HEK293 (cell line): ENCODE data around the gene ZNF319.

Source experiments
- CTCF ChIA-PET: fragments of 350-600 bp; formaldehyde crosslinking; extraction: SDS; loops from one replicate; lab custom pipeline; 2021; ENCODE audit warnings: antibody characterized with exemption; lab: Yijun Ruan, JAX
- POLR2A ChIA-PET: fragments of 300-600 bp; formaldehyde crosslinking; extraction: SDS; loops from one replicate; lab custom pipeline; 2020; ENCODE audit warnings: antibody characterized with exemption, inconsistent platforms; lab: Yijun Ruan, JAX
- H3K27ac ChIP-seq: fragments of 200-500 bp; sonication (Bioruptor generic); 2 replicates; pipeline ENCODE4 v1.5.1; 2014; ENCODE audit warnings: low read depth, low read length, control low read depth, inconsistent platforms; ENCODE audit errors: extremely low read depth
- H3K36me3 ChIP-seq, 2 experiments: fragments of 200-500 bp in 1 of 2; sonication (Bioruptor generic) in 1 of 2; 1 replicate in 1 of 2; 2 replicates in 1 of 2; pipeline ENCODE4 v1.5.1; 2014 to 2017; ENCODE audit warnings: inconsistent platforms in 2 of 2, low read length in 2 of 2; ENCODE audit not compliant: control insufficient read depth in 2 of 2, insufficient read depth in 1 of 2
- H3K4me1 ChIP-seq: fragments of 200-500 bp; sonication (Bioruptor generic); 2 replicates; pipeline ENCODE4 v1.5.1; 2014; ENCODE audit warnings: mild to moderate bottlenecking, low read length, inconsistent platforms; ENCODE audit not compliant: control insufficient read depth, insufficient read depth
- H3K4me3 ChIP-seq: 2 replicates; pipeline ENCODE4 v1.5.1; 2011; ENCODE audit warnings: low read depth, mild to moderate bottlenecking, control low read depth, low read length, moderate library complexity
- H3K9me3 ChIP-seq: fragments of 200-500 bp; sonication (Bioruptor generic); 2 replicates; pipeline ENCODE4 v1.5.1; 2014; ENCODE audit warnings: low read depth, low read length, inconsistent platforms; ENCODE audit not compliant: control insufficient read depth, insufficient read depth
- KLF8 ChIP-seq: fragments of 450-650 bp; formaldehyde crosslinking; IDR thresholded peaks from 2 replicates; pipeline ENCODE4 v1.5.1; 2016; ENCODE audit warnings: missing biosample characterization, missing genetic modification characterization
- REPIN1 ChIP-seq: fragments of 450-650 bp; formaldehyde crosslinking; IDR thresholded peaks from 2 replicates; pipeline ENCODE4 v1.5.1; 2017; ENCODE audit warnings: missing biosample characterization, missing genetic modification characterization, low read depth
- SP7 ChIP-seq: fragments of 450-650 bp; formaldehyde crosslinking; IDR thresholded peaks from 2 replicates; pipeline ENCODE4 v1.5.1; 2016; ENCODE audit warnings: missing biosample characterization, missing genetic modification characterization
- WT1 ChIP-seq: fragments of 450-650 bp; formaldehyde crosslinking; IDR thresholded peaks from 2 replicates; pipeline ENCODE4 v1.5.1; 2016; ENCODE audit warnings: missing biosample characterization, missing genetic modification characterization
- YY1 ChIP-seq: fragments of 450-650 bp; formaldehyde crosslinking; IDR thresholded peaks from 2 replicates; pipeline ENCODE4 v1.5.1; 2018; ENCODE audit warnings: missing biosample characterization, missing genetic modification characterization
- ZBTB49 ChIP-seq: fragments of 450-650 bp; formaldehyde crosslinking; IDR thresholded peaks from 2 replicates; pipeline ENCODE4 v1.5.1; 2016; ENCODE audit warnings: missing biosample characterization, missing genetic modification characterization, low read depth
- ZBTB7A ChIP-seq: fragments of 450-650 bp; formaldehyde crosslinking; IDR thresholded peaks from 2 replicates; pipeline ENCODE4 v1.5.1; 2016; ENCODE audit warnings: low read depth, missing biosample characterization, missing genetic modification characterization
- ZNF112 ChIP-seq: fragments of 450-650 bp; formaldehyde crosslinking; IDR thresholded peaks from 2 replicates; pipeline ENCODE4 v1.5.0; 2017; ENCODE audit warnings: missing biosample characterization, missing genetic modification characterization
- ZNF114 ChIP-seq: fragments of 450-650 bp; formaldehyde crosslinking; IDR thresholded peaks from 2 replicates; pipeline ENCODE4 v1.5.0; 2017; ENCODE audit warnings: missing biosample characterization, missing genetic modification characterization
- ZNF19 ChIP-seq: fragments of 450-650 bp; formaldehyde crosslinking; IDR thresholded peaks from 2 replicates; pipeline ENCODE4; 2016; ENCODE audit warnings: missing biosample characterization, missing genetic modification characterization, low read depth
- ZNF221 ChIP-seq: fragments of 450-650 bp; formaldehyde crosslinking; IDR thresholded peaks from 2 replicates; pipeline ENCODE4 v1.5.1; 2017; ENCODE audit warnings: missing biosample characterization, missing genetic modification characterization, borderline replicate concordance
- ZNF274 ChIP-seq, 2 experiments: fragments of 200-500 bp in 1 of 2; fragments of 450-650 bp in 1 of 2; sonication (Bioruptor generic) in 1 of 2; formaldehyde crosslinking in 1 of 2; IDR thresholded peaks; 2 replicates each; pipeline versions ENCODE4 v1.5.1 to v1.6.1; 2014 to 2016; ENCODE audit warnings: borderline replicate concordance in 1 of 2, inconsistent platforms in 1 of 2, low read length in 1 of 2, missing biosample characterization in 1 of 2, missing genetic modification characterization in 1 of 2
- ZNF350 ChIP-seq: fragments of 450-650 bp; formaldehyde crosslinking; IDR thresholded peaks from 2 replicates; pipeline ENCODE4 v1.5.0; 2017; ENCODE audit warnings: missing biosample characterization, mild to moderate bottlenecking, missing genetic modification characterization
- ZNF433 ChIP-seq: fragments of 450-650 bp; formaldehyde crosslinking; IDR thresholded peaks from 2 replicates; pipeline ENCODE4 v1.5.1; 2016; ENCODE audit warnings: missing biosample characterization, missing genetic modification characterization, low read depth
- ZNF530 ChIP-seq: fragments of 450-650 bp; formaldehyde crosslinking; IDR thresholded peaks from 2 replicates; pipeline ENCODE4 v1.5.1; 2016; ENCODE audit warnings: low read depth, missing biosample characterization, missing genetic modification characterization
- ZNF544 ChIP-seq: fragments of 450-650 bp; formaldehyde crosslinking; IDR thresholded peaks from 2 replicates; pipeline ENCODE4 v1.5.0; 2017; ENCODE audit warnings: missing biosample characterization, missing genetic modification characterization
- ZNF670 ChIP-seq: fragments of 450-650 bp; formaldehyde crosslinking; IDR thresholded peaks from 2 replicates; pipeline ENCODE4 v1.5.1; 2016; ENCODE audit warnings: missing biosample characterization, missing genetic modification characterization, low read depth
- ZNF677 ChIP-seq: fragments of 450-650 bp; IDR thresholded peaks from 2 replicates; pipeline ENCODE4 v1.5.0; 2018; ENCODE audit warnings: missing biosample characterization, mild to moderate bottlenecking, missing genetic modification characterization, moderate library complexity
- ZNF701 ChIP-seq: fragments of 450-650 bp; formaldehyde crosslinking; IDR thresholded peaks from 2 replicates; pipeline ENCODE4 v1.5.1; 2016; ENCODE audit warnings: missing biosample characterization, missing genetic modification characterization
- ZXDB ChIP-seq: fragments of 450-650 bp; formaldehyde crosslinking; IDR thresholded peaks from 2 replicates; pipeline ENCODE4 v1.5.1; 2016; ENCODE audit warnings: missing biosample characterization, missing genetic modification characterization
- TF ChIP-seq, protein P1 (sequence below): fragments of 450-650 bp; formaldehyde crosslinking; IDR thresholded peaks from 2 replicates; pipeline ENCODE4 v1.5.1; 2017; ENCODE audit warnings: missing biosample characterization, missing genetic modification characterization
- TF ChIP-seq, protein P2 (sequence below): fragments of 450-650 bp; formaldehyde crosslinking; IDR thresholded peaks from 2 replicates; pipeline ENCODE4 v1.5.1; 2016; ENCODE audit warnings: missing biosample characterization, missing genetic modification characterization

The ZNF319 gene

GRCh38 chr16:57994361-57994760, 6.1 kb downstream of the ZNF319 start:
- Histone ChIP-seq H3K27ac (no peak overlapping the region), H3K9me3 (no peaks in the 10 kb centered on the region), H3K4me1 (no peaks in the 10 kb centered on the region), H3K36me3 (peaks cover 0 to 40% of the 10 kb centered on the region in 2 experiments; a peak in 1 of 3 replicates), H3K4me3 (no peak overlapping the region)
- POLR2A ChIA-PET = interaction anchor here (1.2 kb wide), 1 partner anchor 10 kb away, joined by 4 read pairs; no protein-coding TSS in a partner anchor
- CTCF ChIA-PET = no interaction called here
- TF ChIP-seq YY1 (tag by site-specific recombination) = no peak
- no peak for TF ChIP-seq KLF8
- TF ChIP-seq ZNF350 (tag by site-specific recombination) = no peak
- no peak for TF ChIP-seq WT1 (tag by site-specific recombination)
- no peak for TF ChIP-seq ZBTB49 (tag by site-specific recombination)
- TF ChIP-seq, protein P1, sequence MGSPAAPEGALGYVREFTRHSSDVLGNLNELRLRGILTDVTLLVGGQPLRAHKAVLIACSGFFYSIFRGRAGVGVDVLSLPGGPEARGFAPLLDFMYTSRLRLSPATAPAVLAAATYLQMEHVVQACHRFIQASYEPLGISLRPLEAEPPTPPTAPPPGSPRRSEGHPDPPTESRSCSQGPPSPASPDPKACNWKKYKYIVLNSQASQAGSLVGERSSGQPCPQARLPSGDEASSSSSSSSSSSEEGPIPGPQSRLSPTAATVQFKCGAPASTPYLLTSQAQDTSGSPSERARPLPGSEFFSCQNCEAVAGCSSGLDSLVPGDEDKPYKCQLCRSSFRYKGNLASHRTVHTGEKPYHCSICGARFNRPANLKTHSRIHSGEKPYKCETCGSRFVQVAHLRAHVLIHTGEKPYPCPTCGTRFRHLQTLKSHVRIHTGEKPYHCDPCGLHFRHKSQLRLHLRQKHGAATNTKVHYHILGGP = no peak
- TF ChIP-seq ZNF433 (tag by site-specific recombination) = no peak
- TF ChIP-seq ZNF221 (tag by site-specific recombination) = no peak
- no peak for TF ChIP-seq ZNF677 (tag by site-specific recombination)
- no peak for TF ChIP-seq SP7 (tag by site-specific recombination)
- no peak for TF ChIP-seq ZNF670 (tag by site-specific recombination)
- no peak for TF ChIP-seq ZNF274 (IDR thresholded peaks at IDR 0.05; ENCODE audit: low read length)
- TF ChIP-seq ZNF274 (tag by site-specific recombination; IDR thresholded peaks at IDR 0.05; ENCODE audit: borderline replicate concordance) = no peak
- TF ChIP-seq ZXDB = no peak
- TF ChIP-seq ZNF19 (tag by site-specific recombination) = no peak
- TF ChIP-seq ZNF114 (tag by site-specific recombination) = no peak
- no peak for TF ChIP-seq ZNF112 (tag by site-specific recombination)
- no peak for TF ChIP-seq ZNF544 (tag by site-specific recombination)
- TF ChIP-seq ZNF701 (tag by site-specific recombination) = no peak
- no peak for TF ChIP-seq ZNF530 (tag by site-specific recombination)

DNA sequence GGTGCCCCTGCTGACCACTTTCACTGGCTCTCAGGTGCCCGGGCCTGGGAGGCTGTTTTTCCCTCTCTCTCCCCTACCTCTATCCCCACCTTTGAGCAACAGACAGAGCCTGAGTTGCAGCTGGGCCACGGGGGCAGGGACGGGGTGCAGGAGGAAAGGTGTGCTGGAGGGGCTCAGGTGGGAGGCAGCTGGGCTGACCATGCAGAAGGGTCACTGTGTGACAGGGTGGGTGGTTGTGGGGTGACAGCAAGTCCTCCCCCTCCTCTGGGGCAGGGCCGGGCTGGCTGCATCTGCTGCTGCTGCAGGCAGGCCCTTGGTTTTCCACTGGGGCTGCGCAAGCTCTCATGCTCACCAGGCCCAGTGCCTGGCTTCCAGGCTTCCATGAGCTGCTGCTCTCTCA, 6.6 kb downstream of the ZNF319 start:
- ChIA-PET CTCF (interaction anchor here (0.6 to 0.7 kb wide), 3 partner anchors 103 to 1047 kb away, joined by 3 read pairs; no protein-coding TSS in a partner anchor), POLR2A (interaction anchor here (1.2 kb wide), 1 partner anchor 9 kb away, joined by 4 read pairs; no protein-coding TSS in a partner anchor)
- no peaks in the 10 kb centered on the region for H3K9me3 ChIP-seq
- no peaks in the 10 kb centered on the region for H3K4me1 ChIP-seq
- no peak overlapping the region for H3K27ac ChIP-seq
- TF ChIP-seq REPIN1 (tag by site-specific recombination) = no peak
- TF ChIP-seq, protein P2, sequence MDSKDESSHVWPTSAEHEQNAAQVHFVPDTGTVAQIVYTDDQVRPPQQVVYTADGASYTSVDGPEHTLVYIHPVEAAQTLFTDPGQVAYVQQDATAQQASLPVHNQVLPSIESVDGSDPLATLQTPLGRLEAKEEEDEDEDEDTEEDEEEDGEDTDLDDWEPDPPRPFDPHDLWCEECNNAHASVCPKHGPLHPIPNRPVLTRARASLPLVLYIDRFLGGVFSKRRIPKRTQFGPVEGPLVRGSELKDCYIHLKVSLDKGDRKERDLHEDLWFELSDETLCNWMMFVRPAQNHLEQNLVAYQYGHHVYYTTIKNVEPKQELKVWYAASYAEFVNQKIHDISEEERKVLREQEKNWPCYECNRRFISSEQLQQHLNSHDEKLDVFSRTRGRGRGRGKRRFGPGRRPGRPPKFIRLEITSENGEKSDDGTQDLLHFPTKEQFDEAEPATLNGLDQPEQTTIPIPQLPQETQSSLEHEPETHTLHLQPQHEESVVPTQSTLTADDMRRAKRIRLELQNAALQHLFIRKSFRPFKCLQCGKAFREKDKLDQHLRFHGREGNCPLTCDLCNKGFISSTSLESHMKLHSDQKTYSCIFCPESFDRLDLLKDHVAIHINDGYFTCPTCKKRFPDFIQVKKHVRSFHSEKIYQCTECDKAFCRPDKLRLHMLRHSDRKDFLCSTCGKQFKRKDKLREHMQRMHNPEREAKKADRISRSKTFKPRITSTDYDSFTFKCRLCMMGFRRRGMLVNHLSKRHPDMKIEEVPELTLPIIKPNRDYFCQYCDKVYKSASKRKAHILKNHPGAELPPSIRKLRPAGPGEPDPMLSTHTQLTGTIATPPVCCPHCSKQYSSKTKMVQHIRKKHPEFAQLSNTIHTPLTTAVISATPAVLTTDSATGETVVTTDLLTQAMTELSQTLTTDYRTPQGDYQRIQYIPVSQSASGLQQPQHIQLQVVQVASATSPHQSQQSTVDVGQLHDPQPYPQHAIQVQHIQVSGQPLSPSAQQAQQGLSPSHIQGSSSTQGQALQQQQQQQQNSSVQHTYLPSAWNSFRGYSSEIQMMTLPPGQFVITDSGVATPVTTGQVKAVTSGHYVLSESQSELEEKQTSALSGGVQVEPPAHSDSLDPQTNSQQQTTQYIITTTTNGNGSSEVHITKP (tag by site-specific recombination) = 0 out of 2 replicates have a peak, but pooled peaks have one; percentile 1
- TF ChIP-seq ZBTB7A (tag by site-specific recombination) = no peak
- TF ChIP-seq, all 188 proteins: peak for 1
- Histone ChIP-seq H3K4me3 (no peak overlapping the region), H3K36me3 (peaks cover 0 to 40% of the 10 kb centered on the region in 2 experiments; a peak in 1 of 3 replicates)
